OCI-LY1 (cell line): ENCODE data around the gene SPOCK2.

Source experiments
- H2AFZ ChIP-seq: fragments of 200-600 bp; sonication (generic), shearing (Covaris generic); 2 replicates; pipeline ENCODE4 v1.6.0; 2014; ENCODE audit warnings: antibody characterized with exemption, mild to moderate bottlenecking, low read length
- H3F3A ChIP-seq: fragments of 200-600 bp; sonication (generic), shearing (Covaris generic); 2 replicates; pipeline ENCODE4 v1.6.0; 2014; ENCODE audit warnings: mild to moderate bottlenecking, antibody characterized with exemption, low read length, moderate library complexity; ENCODE audit not compliant: insufficient read depth
- H3K27ac ChIP-seq: fragments of 200-600 bp; sonication (generic); 2 replicates; pipeline ENCODE4 v1.5.1; 2014; ENCODE audit warnings: low read length, mixed run types, mild to moderate bottlenecking, low read depth; ENCODE audit not compliant: poor library complexity, severe bottlenecking
- H3K27me3 ChIP-seq: fragments of 200-600 bp; sonication (generic); 2 replicates; pipeline ENCODE4 v1.6.0; 2014; ENCODE audit warnings: antibody characterized with exemption, mild to moderate bottlenecking, low read length, moderate library complexity; ENCODE audit not compliant: insufficient read depth
- H3K36me3 ChIP-seq: fragments of 200-600 bp; sonication (generic); 2 replicates; pipeline ENCODE4 v1.6.1; 2014; ENCODE audit warnings: mild to moderate bottlenecking, antibody characterized with exemption, low read length, moderate library complexity, mixed read lengths; ENCODE audit not compliant: insufficient read depth
- H3K4me1 ChIP-seq: fragments of 200-600 bp; sonication (generic); 2 replicates; pipeline ENCODE4 v1.5.1; 2014; ENCODE audit warnings: mild to moderate bottlenecking, low read length, moderate library complexity; ENCODE audit not compliant: insufficient read depth, severe bottlenecking
- H3K4me2 ChIP-seq: fragments of 200-600 bp; sonication (generic), shearing (Covaris generic); 2 replicates; pipeline ENCODE4 v1.6.1; 2014; ENCODE audit warnings: low read length
- H3K4me3 ChIP-seq: fragments of 200-600 bp; sonication (generic); 2 replicates; pipeline ENCODE4 v1.5.1; 2014; ENCODE audit warnings: low read length, low read depth, mild to moderate bottlenecking, mixed read lengths; ENCODE audit not compliant: poor library complexity, severe bottlenecking
- H3K79me2 ChIP-seq: fragments of 200-600 bp; shearing (Covaris generic); 2 replicates; pipeline ENCODE4 v1.6.1; 2016; ENCODE audit warnings: mixed run types, low read length, mixed read lengths; ENCODE audit not compliant: insufficient read depth
- H3K9ac ChIP-seq: fragments of 200-600 bp; sonication (generic), shearing (Covaris generic); 2 replicates; pipeline ENCODE4 v1.6.1; 2014; ENCODE audit warnings: mild to moderate bottlenecking, low read length, mixed read lengths
- H3K9me2 ChIP-seq: fragments of 200-600 bp; sonication (generic), shearing (Covaris generic); 2 replicates; pipeline ENCODE4 v1.6.1; 2014; ENCODE audit warnings: low read depth, mild to moderate bottlenecking, low read length, mixed read lengths
- H3K9me3 ChIP-seq: fragments of 200-600 bp; shearing (Covaris generic); 2 replicates; pipeline ENCODE4 v1.6.1; 2014; ENCODE audit warnings: low read length, mixed read lengths
- H4K20me1 ChIP-seq: fragments of 200-600 bp; sonication (generic), shearing (Covaris generic); 2 replicates; pipeline ENCODE4 v1.6.0; 2016; ENCODE audit warnings: mild to moderate bottlenecking, low read length; ENCODE audit not compliant: insufficient read depth
- EZH2 ChIP-seq: fragments of 200-600 bp; sonication (generic), shearing (Covaris generic); IDR thresholded peaks from 2 replicates; pipeline ENCODE4 v1.8.0; 2017; ENCODE audit warnings: borderline replicate concordance, mixed run types, mild to moderate bottlenecking, antibody characterized with exemption, low read length, moderate library complexity, mixed read lengths
- TF ChIP-seq, protein P1 (sequence below): fragments of 200-600 bp; sonication (generic), shearing (Covaris generic); IDR thresholded peaks from 2 replicates; pipeline ENCODE4 v1.5.1; 2017; ENCODE audit warnings: mild to moderate bottlenecking, antibody characterized with exemption, low read length, moderate library complexity, mixed read lengths

SPOCK2 gene

DNA sequence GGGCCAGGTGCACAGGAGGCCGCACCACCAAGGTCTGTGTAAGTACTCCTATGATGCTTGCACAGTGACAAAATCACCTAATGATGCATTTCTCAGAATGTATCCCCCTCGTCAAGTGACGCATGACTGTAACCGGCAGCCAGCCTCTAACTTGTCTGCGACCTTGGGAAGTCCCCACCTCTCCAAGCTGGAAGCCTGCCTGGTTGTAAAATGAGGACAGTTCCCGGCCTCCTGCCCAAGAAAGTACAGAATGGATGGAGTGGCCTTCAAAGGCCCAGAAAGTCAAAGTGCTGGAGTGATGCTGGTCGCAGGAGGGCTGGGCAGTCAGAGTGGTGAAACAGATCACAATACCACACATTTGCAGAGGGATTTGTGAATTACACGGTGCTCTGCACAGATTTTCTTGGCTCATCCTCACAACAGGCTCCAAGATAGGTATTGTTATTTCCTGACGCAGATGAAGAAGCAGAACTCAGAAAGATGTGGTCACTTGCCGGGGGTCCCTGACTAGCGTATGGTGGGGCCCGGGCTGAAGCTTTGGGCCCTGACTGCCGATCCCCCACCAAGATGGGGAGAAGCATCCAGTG is 22.8 kb downstream of the SPOCK2 start:
- Histone ChIP-seq H3K4me3 (no peak overlapping the region), H3K4me1 (no peaks in the 10 kb centered on the region), H3K36me3 (peaks cover 55% of the 10 kb centered on the region), H3K9me2 (no peaks in the 10 kb centered on the region), H3K9me3 (no peaks in the 10 kb centered on the region), H2AFZ (no peak overlapping the region), H3K79me2 (no peaks in the 10 kb centered on the region), H3K27me3 (no peaks in the 10 kb centered on the region), H4K20me1 (no peaks in the 10 kb centered on the region), H3K4me2 (no peak overlapping the region), H3F3A (no peaks in the 10 kb centered on the region), H3K9ac (no peak overlapping the region), H3K27ac (no peak overlapping the region)
- TF ChIP-seq, protein P1, sequence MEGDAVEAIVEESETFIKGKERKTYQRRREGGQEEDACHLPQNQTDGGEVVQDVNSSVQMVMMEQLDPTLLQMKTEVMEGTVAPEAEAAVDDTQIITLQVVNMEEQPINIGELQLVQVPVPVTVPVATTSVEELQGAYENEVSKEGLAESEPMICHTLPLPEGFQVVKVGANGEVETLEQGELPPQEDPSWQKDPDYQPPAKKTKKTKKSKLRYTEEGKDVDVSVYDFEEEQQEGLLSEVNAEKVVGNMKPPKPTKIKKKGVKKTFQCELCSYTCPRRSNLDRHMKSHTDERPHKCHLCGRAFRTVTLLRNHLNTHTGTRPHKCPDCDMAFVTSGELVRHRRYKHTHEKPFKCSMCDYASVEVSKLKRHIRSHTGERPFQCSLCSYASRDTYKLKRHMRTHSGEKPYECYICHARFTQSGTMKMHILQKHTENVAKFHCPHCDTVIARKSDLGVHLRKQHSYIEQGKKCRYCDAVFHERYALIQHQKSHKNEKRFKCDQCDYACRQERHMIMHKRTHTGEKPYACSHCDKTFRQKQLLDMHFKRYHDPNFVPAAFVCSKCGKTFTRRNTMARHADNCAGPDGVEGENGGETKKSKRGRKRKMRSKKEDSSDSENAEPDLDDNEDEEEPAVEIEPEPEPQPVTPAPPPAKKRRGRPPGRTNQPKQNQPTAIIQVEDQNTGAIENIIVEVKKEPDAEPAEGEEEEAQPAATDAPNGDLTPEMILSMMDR, result no peak
- TF ChIP-seq EZH2, result no peak

DNA sequence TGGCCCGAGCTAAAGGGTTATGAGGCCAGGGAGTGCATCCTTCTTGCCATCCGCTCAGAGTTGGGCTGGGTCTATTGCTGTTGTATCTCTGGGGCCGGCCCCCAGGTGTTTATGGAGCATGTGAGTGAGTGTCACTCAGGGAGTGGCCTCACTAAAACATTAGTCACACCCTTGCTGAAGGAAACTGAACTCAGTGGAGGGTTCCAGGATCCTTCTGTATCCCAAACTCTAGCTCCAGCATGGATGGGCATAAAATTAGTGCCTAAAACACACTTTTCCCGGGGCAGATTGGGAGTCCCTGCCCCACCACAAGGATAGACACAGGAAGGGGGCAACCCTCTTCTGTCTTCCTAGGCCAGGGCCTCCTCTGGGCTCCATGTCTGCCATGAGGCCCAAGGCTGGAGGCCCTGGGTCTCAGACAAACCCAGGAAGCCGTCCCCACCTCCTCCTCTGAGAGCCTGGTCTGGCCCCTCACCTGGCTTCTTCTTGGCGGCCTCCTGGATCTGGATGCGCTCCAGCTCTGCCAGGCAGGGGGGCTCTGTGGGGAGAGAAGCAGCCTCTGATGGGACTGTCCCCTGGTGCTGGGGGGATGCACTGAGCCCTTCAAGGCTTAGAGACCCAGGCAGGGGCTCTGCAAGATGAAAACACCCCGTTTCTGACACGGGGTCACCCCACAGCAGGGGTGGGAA is 24.5 kb downstream of the SPOCK2 start:
- Histone ChIP-seq H3K27me3 (no peaks in the 10 kb centered on the region), H3K79me2 (no peaks in the 10 kb centered on the region), H3K4me2 (no peak overlapping the region), H3K9me3 (no peaks in the 10 kb centered on the region), H3K4me1 (no peaks in the 10 kb centered on the region), H3K4me3 (no peak overlapping the region), H4K20me1 (no peaks in the 10 kb centered on the region), H3K9ac (no peak overlapping the region), H3K36me3 (peaks cover 48% of the 10 kb centered on the region), H3K9me2 (no peaks in the 10 kb centered on the region), H3F3A (no peaks in the 10 kb centered on the region), H3K27ac (no peak overlapping the region), H2AFZ (no peak overlapping the region)
- TF ChIP-seq EZH2, result no peak
- TF ChIP-seq, protein P1, result no peak

DNA sequence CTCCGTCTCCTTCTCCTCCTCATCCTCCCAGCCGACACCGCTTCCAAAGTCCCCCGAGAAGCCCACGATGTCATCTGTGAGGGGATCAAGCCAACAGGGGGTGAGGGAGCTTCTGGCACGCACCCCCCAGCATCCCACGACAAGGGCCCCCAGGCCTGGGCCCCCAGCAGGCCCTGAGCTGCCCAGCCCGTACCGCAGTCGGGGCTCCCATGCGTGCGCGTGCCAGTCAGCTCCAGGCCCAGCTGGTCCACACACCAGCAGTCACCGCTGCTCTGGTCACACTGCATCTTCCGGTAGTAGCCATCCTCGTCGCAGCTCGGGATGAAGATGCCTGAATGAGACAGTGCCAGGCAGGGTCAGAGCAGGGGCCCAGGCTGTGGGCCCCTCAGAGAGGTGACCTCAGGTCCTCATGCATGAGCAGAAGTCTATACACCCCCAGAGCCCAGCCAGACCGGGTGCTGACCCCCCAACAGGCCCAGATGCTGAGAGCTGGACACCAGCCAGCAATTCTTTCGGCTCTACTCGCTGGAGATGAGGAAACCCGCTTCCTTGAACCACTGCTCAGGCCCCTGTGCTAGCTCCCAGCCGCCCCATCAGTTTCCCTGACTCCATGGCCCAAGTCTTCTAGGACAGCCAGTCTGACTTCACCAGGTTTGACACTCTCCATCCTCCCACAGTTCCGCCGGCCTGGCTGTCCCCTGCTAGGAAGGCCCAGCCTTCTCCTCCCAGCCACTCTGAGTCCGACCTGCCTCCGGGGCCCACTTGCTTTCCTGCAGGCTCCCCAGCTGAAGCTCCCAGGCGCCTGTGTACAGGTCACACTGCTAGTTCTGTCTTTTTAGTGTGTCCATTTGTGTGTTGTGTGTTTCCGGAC is 25.3 kb downstream of the SPOCK2 start:
- Histone ChIP-seq H3K27ac (no peak overlapping the region), H3K9ac (no peak overlapping the region)

More for the DNA sequence above, 25.3 kb downstream of the SPOCK2 start:
- Histone ChIP-seq H3K4me1 (no peaks in the 10 kb centered on the region), H3K4me3 (no peak overlapping the region), H3K27me3 (no peaks in the 10 kb centered on the region), H4K20me1 (no peaks in the 10 kb centered on the region), H3K36me3 (peaks cover 48% of the 10 kb centered on the region), H3F3A (no peaks in the 10 kb centered on the region), H3K9me2 (no peaks in the 10 kb centered on the region), H2AFZ (no peak overlapping the region), H3K4me2 (no peak overlapping the region), H3K79me2 (no peaks in the 10 kb centered on the region), H3K9me3 (no peaks in the 10 kb centered on the region)
- no peak for TF ChIP-seq EZH2
- TF ChIP-seq, protein P1, result no peak
